Glomerular visceral epithelial cell (primary cell): ENCODE results near the gene MYO3B.

Experiments
- DNase-seq: peaks from one replicate; pipeline ENCODE4 v3.0.0-alpha.2; 2016; ENCODE audit errors: extremely low spot score

MYO3B gene

DNA sequence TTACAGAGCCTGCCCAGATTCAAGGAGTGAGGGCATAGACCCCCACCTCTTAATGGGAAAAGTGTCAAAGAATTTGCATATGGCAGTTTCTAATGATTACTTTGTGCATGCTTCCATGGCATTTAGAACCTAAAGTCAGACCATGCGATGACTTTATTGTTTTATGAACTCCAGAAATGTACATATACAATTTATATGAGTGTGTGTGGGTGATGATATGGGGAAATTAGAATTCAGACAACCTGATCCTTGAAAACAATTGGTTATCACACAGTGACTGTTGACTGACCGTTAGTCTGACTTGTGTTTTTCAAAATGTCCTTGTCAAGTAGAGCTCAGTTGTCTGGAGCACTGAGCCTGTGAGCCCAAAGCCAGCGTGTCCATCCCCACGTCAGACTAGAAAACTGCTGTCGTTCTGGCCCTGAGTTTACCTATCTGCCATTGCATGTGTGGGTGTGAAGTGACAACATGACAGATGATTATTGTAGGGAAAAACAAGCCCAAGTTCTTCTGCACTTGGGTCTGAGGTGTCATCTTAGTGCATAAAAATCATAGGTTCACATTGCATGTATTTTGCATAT is 128.4 kb downstream of the MYO3B start:
- DNase-seq, result no peak

DNA sequence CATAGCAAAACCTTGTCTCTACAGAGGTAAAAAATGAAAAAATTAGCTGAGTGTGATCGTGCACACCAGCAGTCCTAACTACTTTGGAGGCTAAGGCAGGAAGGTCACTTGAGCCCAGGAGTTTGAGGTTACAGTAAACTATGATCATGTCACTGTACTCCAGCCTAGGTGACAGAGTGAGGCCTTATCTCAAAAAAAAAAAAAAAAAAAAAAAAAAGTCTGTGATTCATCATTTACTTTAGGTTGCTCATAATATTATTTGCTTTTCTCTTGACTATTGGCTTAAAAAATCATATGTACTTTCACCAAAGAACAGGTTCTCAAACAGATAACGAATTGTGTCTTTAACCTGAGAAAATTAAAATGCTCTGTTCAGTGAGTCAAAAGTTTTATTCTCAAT is 129.1 kb downstream of the MYO3B start:
- no peak for DNase-seq

- DNase-seq, result no peak
These were observed 129.8 kb downstream of the MYO3B start for GRCh38 chr2:170307555-170308351.

GRCh38 chr2:170310876-170311502 is 133.0 kb downstream of the MYO3B start:
- no peak for DNase-seq

GRCh38 chr2:170313347-170313991 is 135.5 kb downstream of the MYO3B start:
- no peak for DNase-seq

GRCh38 chr2:170313992-170314348 is 136.0 kb downstream of the MYO3B start:
- DNase-seq, result no peak

- no peak for DNase-seq
These were observed 136.9 kb downstream of the MYO3B start for GRCh38 chr2:170314744-170315447.

DNA sequence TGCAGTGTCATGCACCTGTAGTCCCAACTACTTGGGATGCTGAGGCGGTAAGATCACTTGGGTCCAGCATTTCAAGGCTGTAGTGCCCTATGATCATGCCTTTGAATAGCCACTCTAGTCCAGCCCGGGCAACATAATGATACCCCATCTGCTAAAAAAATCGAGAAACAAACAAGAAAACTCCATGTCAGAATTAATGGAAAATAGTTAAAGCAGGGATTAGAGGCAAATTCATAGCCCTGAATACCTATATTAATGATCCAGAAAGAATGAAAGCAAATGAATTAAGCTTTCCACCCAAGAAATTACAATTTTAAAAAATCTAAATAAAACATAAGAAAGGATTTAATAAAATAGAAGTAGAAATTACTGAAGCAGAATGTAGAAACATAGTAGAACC is 143.0 kb downstream of the MYO3B start:
- DNase-seq, result no peak

DNA sequence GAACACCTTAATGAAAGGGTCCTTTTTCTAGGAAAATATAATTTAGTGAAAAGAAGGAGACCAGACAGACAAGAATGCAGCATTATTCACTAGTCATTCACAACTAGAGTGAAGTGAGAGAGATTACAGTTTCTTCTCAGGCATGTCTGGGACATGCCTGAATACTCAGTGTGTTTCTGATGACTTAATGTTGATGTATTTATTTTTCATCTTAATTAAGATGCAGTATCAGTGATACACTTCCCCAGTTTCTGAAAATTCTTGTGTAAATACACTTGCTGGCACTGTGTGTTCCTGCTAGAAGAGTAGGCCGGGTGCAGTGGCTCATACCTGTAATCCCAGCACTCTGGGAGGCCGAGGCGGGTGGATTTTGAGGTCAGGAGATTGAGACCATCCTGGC is 143.6 kb downstream of the MYO3B start:
- no peak for DNase-seq

- DNase-seq, result no peak
These were observed 144.3 kb downstream of the MYO3B start for GRCh38 chr2:170322140-170322766.

- DNase-seq, result no peak
These were observed 145.8 kb downstream of the MYO3B start for GRCh38 chr2:170323743-170324142.

- peak; percentile 26 for DNase-seq
These were observed 146.7 kb downstream of the MYO3B start for GRCh38 chr2:170324640-170325046.

DNA sequence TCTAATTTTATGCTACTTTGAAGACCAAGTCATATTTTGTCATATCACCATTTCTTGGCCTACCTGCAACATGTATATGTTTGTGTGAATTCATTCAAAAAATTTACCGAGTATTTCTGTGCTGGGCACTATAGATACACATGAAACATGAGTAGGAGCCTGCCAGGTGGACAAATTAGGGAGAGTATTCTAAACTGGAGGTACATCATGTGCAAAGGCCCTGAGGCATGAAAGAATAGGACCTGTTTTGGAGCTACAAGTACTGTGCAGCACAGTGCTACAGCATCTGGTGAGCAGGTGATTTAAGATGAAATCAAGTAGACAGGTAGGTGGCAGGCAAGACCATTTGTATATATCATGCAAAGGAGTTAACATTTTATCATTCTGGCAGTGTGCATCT is 152.9 kb downstream of the MYO3B start:
- no peak for DNase-seq

DNA sequence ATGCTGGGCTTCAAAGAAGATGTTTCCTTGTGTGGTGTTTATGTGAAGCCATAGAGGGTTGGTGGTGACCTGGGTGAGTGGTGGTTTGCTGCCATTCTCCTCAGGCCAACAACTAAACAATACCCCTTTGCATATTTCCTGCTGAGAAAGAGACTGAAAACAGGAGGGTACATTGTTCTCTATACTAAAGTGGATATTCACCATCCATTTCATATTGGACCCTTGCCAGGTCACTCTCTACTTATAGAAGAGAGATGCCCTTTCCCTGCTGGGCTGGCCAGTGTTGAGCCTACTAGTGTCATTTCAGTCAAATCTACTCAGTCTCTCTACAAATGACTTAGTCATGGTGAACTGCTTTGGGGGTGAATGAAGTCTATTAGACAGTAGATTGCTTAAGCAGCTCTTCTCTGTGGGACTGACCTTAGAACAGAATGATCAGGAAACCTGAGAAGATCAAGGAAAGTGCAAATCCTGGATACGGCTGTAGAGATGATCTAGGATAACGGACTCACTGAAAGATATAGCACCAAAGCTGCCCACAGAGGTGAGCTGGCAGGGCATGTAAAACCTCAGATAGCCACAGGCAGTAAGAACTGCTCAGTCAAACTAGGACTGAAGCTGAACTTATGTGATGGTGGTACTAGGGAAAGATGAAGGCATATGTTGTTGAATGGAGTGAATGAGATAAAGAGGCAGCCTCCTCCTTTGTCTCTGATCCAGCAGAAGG is 154.9 kb downstream of the MYO3B start:
- DNase-seq, result no peak

DNA sequence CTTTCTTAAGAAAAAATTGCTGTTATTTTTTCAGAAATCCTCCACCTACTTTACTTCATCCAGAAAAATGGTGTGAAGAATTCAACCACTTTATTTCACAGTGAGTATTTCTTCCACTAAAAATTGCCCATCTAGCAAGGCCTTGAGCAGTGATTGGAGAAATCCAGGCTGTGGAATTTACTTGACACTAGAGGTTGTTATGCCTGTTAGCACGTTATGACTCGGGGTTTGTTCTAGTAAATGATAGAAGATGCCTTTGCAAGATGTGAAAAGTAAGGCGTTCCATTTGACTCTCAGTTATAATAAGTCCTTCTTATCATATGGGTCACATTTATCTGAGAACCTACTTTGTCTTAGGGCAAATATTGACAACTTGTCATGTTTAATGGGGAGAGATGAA is 157.4 kb downstream of the MYO3B start:
- DNase-seq, result no peak

GRCh38 chr2:170336408-170336807 is 158.5 kb downstream of the MYO3B start:
- DNase-seq, result no peak

GRCh38 chr2:170336916-170337315 is 159.0 kb downstream of the MYO3B start:
- DNase-seq, result no peak

GRCh38 chr2:170339322-170339721 is 161.4 kb downstream of the MYO3B start:
- DNase-seq, result no peak

- DNase-seq, result no peak
These were observed 162.1 kb downstream of the MYO3B start for GRCh38 chr2:170339750-170340692.

GRCh38 chr2:170340693-170341068 is 162.7 kb downstream of the MYO3B start:
- no peak for DNase-seq
